ENCODE results near the gene DOCK2. TPM values are rescaled to one million over a fixed set of nuclear protein-coding genes. Genes with fewer than 3 reads are reported as not detected.

Gene DOCK2
- total RNA-seq, 1 experiment from 2014 or later, result 3.5 TPM

GRCh38 chr5:169768416-169768815 is 131.3 kb downstream of the DOCK2 start:
- no peaks in the 10 kb centered on the region for H3K36me3 ChIP-seq
- DNase-seq (ENCODE audit: low read depth in 1 of 2, low spot score in 2 of 2), result no peak
- H3K27me3 ChIP-seq (replicated peaks), result no peaks in the 10 kb centered on the region
- no peak overlapping the region for H3K27ac ChIP-seq
- peaks cover 20% of the 10 kb centered on the region for H3K4me1 ChIP-seq (replicated peaks)
- H3K9me3 ChIP-seq (replicated peaks), result no peaks in the 10 kb centered on the region
- no peak overlapping the region for H3K4me3 ChIP-seq

- Histone ChIP-seq H3K4me1 (replicated peaks) (peaks cover 17% of the 10 kb centered on the region), H3K4me3 (no peak overlapping the region), H3K36me3 (no peaks in the 10 kb centered on the region), H3K27ac (no peak overlapping the region), H3K9me3 (replicated peaks) (no peaks in the 10 kb centered on the region), H3K27me3 (replicated peaks) (no peaks in the 10 kb centered on the region)
- no peak for DNase-seq (ENCODE audit: low read depth in 1 of 2, low spot score in 2 of 2)
These were observed 133.0 kb downstream of the DOCK2 start for GRCh38 chr5:169770109-169770508.

- no peak for DNase-seq (ENCODE audit: low read depth in 1 of 2, low spot score in 2 of 2)
- H3K27ac ChIP-seq, result no peak overlapping the region
- H3K4me3 ChIP-seq, result no peak overlapping the region
- H3K36me3 ChIP-seq, result no peaks in the 10 kb centered on the region
- no peaks in the 10 kb centered on the region for H3K9me3 ChIP-seq (replicated peaks)
- H3K27me3 ChIP-seq (replicated peaks), result no peaks in the 10 kb centered on the region
- H3K4me1 ChIP-seq (replicated peaks), result peaks cover 17% of the 10 kb centered on the region
These were observed 135.2 kb downstream of the DOCK2 start for GRCh38 chr5:169772256-169772655.

GRCh38 chr5:169772688-169773087 is 135.6 kb downstream of the DOCK2 start:
- Histone ChIP-seq H3K27ac (no peak overlapping the region), H3K4me3 (no peak overlapping the region), H3K36me3 (no peaks in the 10 kb centered on the region), H3K4me1 (replicated peaks) (peaks cover 17% of the 10 kb centered on the region), H3K9me3 (replicated peaks) (no peaks in the 10 kb centered on the region), H3K27me3 (replicated peaks) (no peaks in the 10 kb centered on the region)
- DNase-seq (ENCODE audit: low read depth in 1 of 2, low spot score in 2 of 2), result no peak

- Histone ChIP-seq H3K4me1 (replicated peaks) (peaks cover 5% of the 10 kb centered on the region; the same call in 1 of the 2 replicates), H3K9me3 (replicated peaks) (no peaks in the 10 kb centered on the region), H3K27me3 (replicated peaks) (no peaks in the 10 kb centered on the region), H3K27ac (no peak overlapping the region), H3K4me3 (no peak overlapping the region), H3K36me3 (no peaks in the 10 kb centered on the region)
- DNase-seq (ENCODE audit: low read depth in 1 of 2, low spot score in 2 of 2), result no peak
These were observed 140.1 kb downstream of the DOCK2 start for GRCh38 chr5:169777159-169777558.

GRCh38 chr5:169778622-169779596 is 141.8 kb downstream of the DOCK2 start:
- H3K9me3 ChIP-seq (replicated peaks), result no peaks in the 10 kb centered on the region
- H3K36me3 ChIP-seq, result no peaks in the 10 kb centered on the region
- H3K27me3 ChIP-seq (replicated peaks), result no peaks in the 10 kb centered on the region
- no peak overlapping the region for H3K27ac ChIP-seq
- DNase-seq (ENCODE audit: low read depth in 1 of 2, low spot score in 2 of 2), result no peak
- H3K4me1 ChIP-seq (replicated peaks), result no peaks in the 10 kb centered on the region
- no peak overlapping the region for H3K4me3 ChIP-seq

GRCh38 chr5:169781420-169782345 is 144.6 kb downstream of the DOCK2 start:
- DNase-seq (ENCODE audit: low read depth in 1 of 2, low spot score in 2 of 2), result no peak
- Histone ChIP-seq H3K27me3 (replicated peaks) (no peaks in the 10 kb centered on the region), H3K4me1 (replicated peaks) (peaks cover 14% of the 10 kb centered on the region), H3K4me3 (no peak overlapping the region), H3K9me3 (replicated peaks) (no peaks in the 10 kb centered on the region), H3K36me3 (no peaks in the 10 kb centered on the region; the same call in 1 of the 2 replicates), H3K27ac (no peak overlapping the region)

GRCh38 chr5:169785771-169786618 is 148.9 kb downstream of the DOCK2 start:
- Histone ChIP-seq H3K27ac (peak overlapping the region; percentile 83), H3K4me3 (no peak overlapping the region), H3K27me3 (replicated peaks) (no peaks in the 10 kb centered on the region)

GRCh38 chr5:169788168-169788567 is 151.1 kb downstream of the DOCK2 start:
- peak; percentile 81 to 86 for DNase-seq (ENCODE audit: low read depth in 1 of 2, low spot score in 2 of 2)
- H3K4me1 ChIP-seq (replicated peaks), result peaks cover 54% of the 10 kb centered on the region
- H3K9me3 ChIP-seq (replicated peaks), result 0 out of 2 replicates have a peak, but pooled peaks cover 3% of the 10 kb centered on the region
- H3K4me3 ChIP-seq, result no peak overlapping the region
- H3K27ac ChIP-seq, result peak overlapping the region; percentile 83
- H3K36me3 ChIP-seq, result no peaks in the 10 kb centered on the region; the same call in 1 of the 2 replicates
- no peaks in the 10 kb centered on the region for H3K27me3 ChIP-seq (replicated peaks)

More at GRCh38 chr5:169785771-169786618, 148.9 kb downstream of the DOCK2 start:
- H3K4me1 ChIP-seq (replicated peaks), result peaks cover 54% of the 10 kb centered on the region
- H3K9me3 ChIP-seq (replicated peaks), result 0 out of 2 replicates have a peak, but pooled peaks cover 3% of the 10 kb centered on the region
- no peaks in the 10 kb centered on the region; the same call in 1 of the 2 replicates for H3K36me3 ChIP-seq
- peak in 1 of 2 experiments; percentile 73 for DNase-seq (ENCODE audit: low read depth in 1 of 2, low spot score in 2 of 2)

- Histone ChIP-seq H3K27ac (peak overlapping the region; percentile 83), H3K27me3 (replicated peaks) (no peaks in the 10 kb centered on the region), H3K4me3 (no peak overlapping the region), H3K4me1 (replicated peaks) (peaks cover 54% of the 10 kb centered on the region), H3K9me3 (replicated peaks) (0 out of 2 replicates have a peak, but pooled peaks cover 3% of the 10 kb centered on the region), H3K36me3 (no peaks in the 10 kb centered on the region; the same call in 1 of the 2 replicates)
- no peak for DNase-seq (ENCODE audit: low read depth in 1 of 2, low spot score in 2 of 2)
These were observed 152.4 kb downstream of the DOCK2 start for GRCh38 chr5:169789417-169789940.

- Histone ChIP-seq H3K27ac (no peak overlapping the region), H3K4me1 (replicated peaks) (peaks cover 45% of the 10 kb centered on the region), H3K9me3 (replicated peaks) (0 out of 2 replicates have a peak, but pooled peaks cover 3% of the 10 kb centered on the region), H3K4me3 (no peak overlapping the region), H3K27me3 (replicated peaks) (no peaks in the 10 kb centered on the region), H3K36me3 (no peaks in the 10 kb centered on the region)
- no peak for DNase-seq (ENCODE audit: low read depth in 1 of 2, low spot score in 2 of 2)
These were observed 154.2 kb downstream of the DOCK2 start for GRCh38 chr5:169791251-169791650.

- Histone ChIP-seq H3K27me3 (replicated peaks) (no peaks in the 10 kb centered on the region), H3K36me3 (no peaks in the 10 kb centered on the region), H3K27ac (no peak overlapping the region), H3K4me3 (no peak overlapping the region), H3K4me1 (replicated peaks) (peaks cover 4% of the 10 kb centered on the region), H3K9me3 (replicated peaks) (no peaks in the 10 kb centered on the region)
- no peak for DNase-seq (ENCODE audit: low read depth in 1 of 2, low spot score in 2 of 2)
These were observed 158.3 kb downstream of the DOCK2 start for GRCh38 chr5:169795338-169795737.
